ENCODE data around the gene TEX22.

GRCh38 chr14:105368032-105368417 is 30.3 kb upstream of the TEX22 start:
- TF ChIP-seq CTCF (conservative IDR thresholded peaks at IDR 0.05 in 1 of 2, IDR thresholded peaks at IDR 0.05 in 1 of 2; ENCODE audit: low read depth in 1 of 2, low read length in 2 of 2) (no peak), EZH2 (IDR thresholded peaks at IDR 0.05; ENCODE audit: low read length, missing control alignments) (no peak)

Data from fibroblast of lung (primary cell).